Rectal smooth muscle tissue (tissue), 1 donor: ENCODE measurements around the gene SLC25A5.
"Not testable (repeated sequence)": the region's sequence is repeated elsewhere in the genome, so short reads cannot be mapped to it uniquely, and the experiment has no call there.

ENCODE experiments used
- H3K27ac ChIP-seq: one replicate; pipeline ENCODE4 v1.7.0; 2013; ENCODE audit warnings: low read depth, low read length, inconsistent platforms
- H3K27me3 ChIP-seq: one replicate; pipeline ENCODE4 v1.7.0; 2013; ENCODE audit warnings: low read length; ENCODE audit not compliant: control insufficient read depth, insufficient read depth
- H3K36me3 ChIP-seq: one replicate; pipeline ENCODE4 v1.7.0; 2013; ENCODE audit warnings: low read length; ENCODE audit not compliant: control insufficient read depth, insufficient read depth
- H3K4me1 ChIP-seq: one replicate; pipeline ENCODE4 v1.7.0; 2013; ENCODE audit warnings: low read length; ENCODE audit not compliant: control insufficient read depth, insufficient read depth
- H3K4me3 ChIP-seq: one replicate; pipeline ENCODE4 v1.7.0; 2013; ENCODE audit warnings: low read length
- H3K9ac ChIP-seq: one replicate; pipeline ENCODE4 v1.7.0; 2013; ENCODE audit warnings: low read length

SLC25A5 gene

GRCh38 chrX:119481323-119481801 is 13.1 kb downstream of the SLC25A5 start:
- no peaks in the 10 kb centered on the region for H3K4me1 ChIP-seq
- H3K27ac ChIP-seq, result no peak overlapping the region
- no peak overlapping the region for H3K9ac ChIP-seq
- no peak overlapping the region for H3K4me3 ChIP-seq
- H3K36me3 ChIP-seq, result no peaks in the 10 kb centered on the region
- H3K27me3 ChIP-seq, result peaks cover 1% of the 10 kb centered on the region

DNA sequence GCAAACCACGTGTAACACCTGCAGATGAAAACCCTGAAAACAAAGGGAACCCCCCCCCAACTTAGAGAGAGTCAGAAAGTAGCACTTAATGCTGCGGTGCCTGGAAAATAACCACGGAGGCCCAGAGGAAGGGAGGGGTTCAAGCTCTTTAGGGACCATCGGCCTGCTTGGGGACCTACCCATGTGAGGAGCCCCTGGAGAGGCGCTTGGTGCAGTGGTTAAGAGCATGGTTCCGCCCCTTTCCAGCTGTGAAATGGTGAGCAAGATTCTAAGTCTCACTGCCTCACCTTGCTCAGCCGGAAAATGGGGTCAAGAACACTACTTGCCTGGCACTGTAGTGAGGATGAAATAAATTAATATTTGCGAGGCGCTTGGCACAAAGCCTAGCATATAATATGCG is 13.8 kb downstream of the SLC25A5 start:
- H3K27ac ChIP-seq, result no peak overlapping the region
- H3K36me3 ChIP-seq, result no peaks in the 10 kb centered on the region
- H3K27me3 ChIP-seq, result peaks cover 1% of the 10 kb centered on the region
- no peaks in the 10 kb centered on the region for H3K4me1 ChIP-seq
- no peak overlapping the region for H3K9ac ChIP-seq
- H3K4me3 ChIP-seq, result peak overlapping the region; percentile 51

DNA sequence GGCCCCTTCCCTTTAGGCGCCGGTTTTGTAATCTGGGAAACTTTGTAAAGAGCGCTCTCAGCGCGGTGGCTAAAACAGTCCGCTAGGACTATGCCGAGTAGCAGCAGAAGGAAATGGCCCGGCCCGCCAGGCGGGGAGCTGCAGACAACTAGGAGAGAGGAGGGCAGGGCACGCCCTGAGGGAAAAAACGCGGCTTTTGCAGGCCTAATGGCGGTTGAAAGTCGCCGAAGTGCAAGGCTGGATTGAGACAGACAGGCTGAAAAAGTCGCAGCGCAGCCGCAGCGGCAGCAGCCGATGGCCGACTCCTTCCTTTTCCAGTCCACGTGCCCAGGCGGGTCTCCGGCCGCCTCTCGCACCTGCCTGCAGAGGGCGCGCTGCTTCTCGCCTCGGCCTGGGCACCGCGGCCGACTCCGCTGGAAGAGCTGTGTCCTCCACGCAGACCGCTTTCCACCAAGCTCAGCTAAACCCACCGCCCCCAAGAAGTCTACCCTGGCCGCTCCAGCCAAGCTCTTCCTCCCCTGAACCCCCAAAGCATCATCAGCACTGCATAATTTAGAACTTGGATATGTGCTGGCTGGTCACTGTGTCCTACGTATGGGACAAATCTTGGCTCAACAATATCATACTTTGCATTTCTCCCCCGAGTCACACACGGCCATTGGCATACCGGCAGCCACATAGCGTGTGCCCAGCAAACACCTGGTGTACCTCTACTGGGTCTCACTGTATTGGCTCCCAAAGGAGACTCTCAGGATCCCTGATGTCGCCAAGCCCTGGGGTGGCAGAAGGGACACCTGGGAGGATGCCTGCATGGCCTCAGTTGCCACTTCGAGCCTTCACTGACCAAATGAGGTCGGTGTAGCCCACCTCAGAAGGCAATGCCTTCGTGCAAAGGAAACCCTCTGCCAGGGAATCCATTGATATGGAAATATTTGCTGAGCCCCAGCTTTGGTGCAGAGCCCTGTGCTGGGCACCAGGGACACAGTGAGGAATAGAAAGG is 14.5 kb downstream of the SLC25A5 start:
- H3K9ac ChIP-seq, result peak overlapping the region; percentile 64
- H3K27ac ChIP-seq, result no peak overlapping the region

DNA sequence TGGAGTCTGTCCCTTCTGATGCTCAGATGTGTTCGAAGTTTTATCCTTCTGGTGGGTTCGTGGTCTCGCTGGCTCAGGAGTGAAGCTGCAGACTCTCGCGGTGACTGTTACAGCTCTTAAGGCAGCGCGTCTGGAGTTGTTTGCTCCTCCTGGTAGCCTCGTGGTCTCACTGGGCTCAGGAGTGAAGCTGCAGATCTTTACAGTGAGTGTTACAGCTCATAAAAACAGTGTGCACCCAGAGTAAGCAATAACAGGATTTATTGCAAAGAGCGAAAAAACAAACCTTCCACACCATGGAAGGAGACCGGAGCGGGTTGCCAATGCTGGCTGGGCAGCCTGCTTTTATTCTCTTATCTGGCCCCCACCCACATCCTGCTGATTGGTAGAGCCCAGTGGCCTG is 18.5 kb downstream of the SLC25A5 start:
- H3K36me3 ChIP-seq, result no peaks in the 10 kb centered on the region
- H3K9ac ChIP-seq, result no peak overlapping the region
- H3K27me3 ChIP-seq, result peaks cover 1% of the 10 kb centered on the region
- H3K4me3 ChIP-seq, result no peak overlapping the region
- no peaks in the 10 kb centered on the region for H3K4me1 ChIP-seq
- no peak overlapping the region for H3K27ac ChIP-seq

More for the DNA sequence above, 14.5 kb downstream of the SLC25A5 start:
- Histone ChIP-seq H3K36me3 (no peaks in the 10 kb centered on the region), H3K4me1 (no peaks in the 10 kb centered on the region), H3K4me3 (peak overlapping the region; percentile 51), H3K27me3 (peaks cover 1% of the 10 kb centered on the region)

DNA sequence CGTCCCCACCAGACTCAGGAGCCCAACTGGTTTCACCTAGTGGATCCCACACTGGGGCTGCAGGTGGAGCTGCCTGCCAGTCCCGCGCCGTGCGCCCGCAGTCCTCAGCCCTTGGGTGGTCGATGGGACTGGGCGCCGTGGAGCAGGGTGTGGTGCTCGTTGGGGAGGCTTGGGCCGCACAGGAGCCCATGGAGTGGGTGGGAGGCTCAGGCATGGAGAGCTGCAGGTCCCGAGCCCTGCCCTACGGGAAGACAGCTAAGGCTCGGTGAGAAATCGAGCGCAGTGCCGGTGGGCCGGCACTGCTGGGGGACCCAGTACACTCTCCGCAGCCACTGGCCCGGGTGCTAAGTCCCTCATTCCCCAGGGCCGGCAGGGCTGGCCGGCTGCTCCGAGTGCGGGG is 19.5 kb downstream of the SLC25A5 start:
- not testable (repeated sequence) for H3K4me3 ChIP-seq

DNA sequence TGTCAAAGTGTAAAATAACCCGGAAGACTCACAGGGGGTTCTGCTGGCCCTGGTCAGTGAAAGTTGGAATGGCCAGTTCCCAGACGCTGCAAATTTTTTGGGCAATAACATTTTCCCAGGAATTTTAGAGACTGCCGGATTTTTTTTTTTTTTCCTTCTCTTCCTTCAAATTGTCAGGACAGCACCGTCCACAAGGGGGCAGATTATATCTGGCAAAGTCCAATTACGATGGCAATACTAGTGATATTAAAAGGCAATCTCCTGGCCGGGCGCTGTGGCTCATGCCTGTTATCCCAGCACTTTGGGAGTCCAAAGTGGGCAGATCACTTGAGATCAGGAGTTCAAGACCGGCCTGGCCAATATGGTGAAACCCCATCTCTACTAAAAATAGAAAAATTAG is 20.5 kb downstream of the SLC25A5 start:
- Histone ChIP-seq H3K4me1 (no peaks in the 10 kb centered on the region), H3K9ac (no peak overlapping the region), H3K36me3 (no peaks in the 10 kb centered on the region), H3K27me3 (no peaks in the 10 kb centered on the region), H3K4me3 (no peak overlapping the region), H3K27ac (no peak overlapping the region)

More for the DNA sequence above, 19.5 kb downstream of the SLC25A5 start:
- H3K27me3 ChIP-seq, H3K27ac ChIP-seq, H3K9ac ChIP-seq, H3K36me3 ChIP-seq, H3K4me1 ChIP-seq: not testable (repeated sequence)

DNA sequence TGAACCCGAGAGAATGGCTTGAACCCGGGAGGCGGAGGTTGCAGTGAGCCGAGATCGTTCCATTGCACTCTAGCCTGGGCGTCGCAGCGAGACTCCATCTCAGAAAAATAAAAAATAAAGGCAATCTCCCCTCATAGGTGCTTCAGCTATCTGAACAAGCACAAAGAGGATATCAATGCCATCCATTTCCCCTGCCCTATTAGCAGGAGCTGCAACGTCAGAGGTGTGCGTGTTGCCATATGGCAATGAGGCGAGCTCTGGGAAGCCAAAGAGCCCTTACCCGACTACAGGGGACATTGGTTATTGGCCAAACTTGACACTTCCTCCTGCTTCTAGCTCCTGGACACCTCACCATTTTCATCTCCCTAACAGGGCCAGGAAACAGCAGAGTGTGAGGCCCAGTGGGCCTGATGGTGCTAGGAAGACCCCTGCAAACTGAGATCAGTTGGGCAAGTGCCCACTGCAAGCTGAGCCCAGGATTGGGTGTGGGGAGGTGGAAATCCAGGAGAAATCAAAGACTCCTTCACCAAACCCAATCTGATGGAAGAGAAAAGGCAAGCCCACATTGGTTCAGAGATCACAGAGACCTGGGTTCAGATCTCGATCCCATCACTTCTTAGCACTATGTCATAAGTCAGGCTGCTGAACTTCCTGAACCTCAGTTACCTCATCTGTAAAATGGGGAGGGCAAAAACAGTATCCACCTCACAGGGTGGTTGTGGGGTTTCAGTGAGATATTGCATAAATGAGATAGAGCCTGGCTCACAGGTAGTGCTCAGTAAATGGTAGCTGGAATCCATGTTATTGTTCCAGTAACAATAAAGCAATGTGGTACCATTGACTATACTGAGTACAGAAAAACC is 21.2 kb downstream of the SLC25A5 start:
- no peaks in the 10 kb centered on the region for H3K36me3 ChIP-seq
- H3K27ac ChIP-seq, result no peak overlapping the region
- no peak overlapping the region for H3K4me3 ChIP-seq
- H3K9ac ChIP-seq, result no peak overlapping the region
- H3K27me3 ChIP-seq, result no peaks in the 10 kb centered on the region
- no peaks in the 10 kb centered on the region for H3K4me1 ChIP-seq

DNA sequence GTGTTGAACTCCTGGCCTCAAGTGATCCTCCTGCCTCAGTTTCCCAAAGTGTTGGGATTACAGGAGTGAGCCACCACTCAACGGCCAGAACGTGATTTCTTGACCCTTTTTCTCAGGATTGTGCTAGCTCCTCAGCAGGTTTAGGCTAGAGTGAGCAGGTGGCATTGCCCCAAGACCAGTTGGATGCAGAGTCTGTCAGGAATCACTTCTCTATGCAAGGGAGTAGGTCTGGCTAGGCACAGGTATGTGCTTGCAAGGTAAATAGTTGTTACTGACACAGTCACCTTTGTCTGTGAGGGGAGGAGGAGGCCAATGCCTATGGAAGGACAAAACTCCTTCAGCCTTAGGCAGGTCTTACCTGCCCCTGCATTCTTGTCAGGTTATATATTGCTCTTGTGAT is 24.2 kb downstream of the SLC25A5 start:
- Histone ChIP-seq H3K36me3 (no peaks in the 10 kb centered on the region), H3K4me1 (no peaks in the 10 kb centered on the region), H3K27me3 (no peaks in the 10 kb centered on the region), H3K9ac (no peak overlapping the region), H3K27ac (no peak overlapping the region), H3K4me3 (no peak overlapping the region)

- not testable (repeated sequence) for H3K4me1 ChIP-seq, H3K27ac ChIP-seq, H3K9ac ChIP-seq, H3K36me3 ChIP-seq, H3K27me3 ChIP-seq, H3K4me3 ChIP-seq
Observed at GRCh38 chrX:119493851-119494495, 25.7 kb downstream of the SLC25A5 start.

DNA sequence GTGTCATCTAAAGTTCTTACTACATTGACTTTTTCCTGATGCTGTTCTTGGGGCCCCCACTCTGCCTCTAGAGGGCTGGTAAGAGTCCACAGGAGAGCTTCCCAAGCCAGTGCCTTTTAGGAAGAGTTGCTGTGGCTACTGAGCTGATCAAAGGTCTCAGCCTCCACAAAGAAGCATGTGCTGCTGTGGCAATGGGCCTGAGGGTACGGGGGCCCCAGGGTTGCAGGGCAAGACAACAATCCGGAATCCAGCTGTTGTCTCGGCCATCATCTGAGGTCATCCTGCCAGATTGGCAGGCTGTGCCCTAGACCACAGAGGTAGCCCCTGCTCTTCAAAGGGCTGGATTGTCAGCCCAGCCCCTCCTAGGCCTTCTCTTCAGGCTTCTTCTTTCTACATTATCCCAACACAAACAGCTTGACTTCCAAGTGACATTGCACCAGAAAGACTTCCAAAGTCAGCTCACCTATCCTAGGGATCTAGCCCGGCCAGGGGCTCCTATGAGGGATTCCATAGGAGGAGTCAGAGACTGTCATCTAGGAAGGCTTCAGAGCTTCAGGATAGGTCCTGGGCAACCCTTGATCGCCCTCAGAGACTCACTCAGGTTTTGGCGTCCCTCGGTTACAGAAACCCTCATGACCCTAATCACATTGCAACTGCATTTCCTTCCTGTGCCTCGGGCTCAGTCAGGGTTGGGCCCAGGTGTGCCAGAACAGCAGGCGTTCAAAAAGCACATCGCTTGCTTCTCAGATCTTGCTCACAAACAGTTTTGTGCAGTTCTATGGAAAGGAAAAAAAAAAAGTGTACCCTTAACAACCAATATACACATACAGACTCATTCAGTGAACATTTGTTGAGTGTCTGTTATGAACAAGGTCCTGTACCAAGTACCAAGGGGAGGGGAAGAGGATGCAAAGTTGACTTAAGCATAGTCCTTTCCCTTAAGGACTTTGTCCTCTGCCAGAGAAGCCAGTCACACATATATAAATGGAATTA is 27.8 kb downstream of the SLC25A5 start:
- H3K9ac ChIP-seq, result no peak overlapping the region
- no peaks in the 10 kb centered on the region for H3K4me1 ChIP-seq
- no peak overlapping the region for H3K27ac ChIP-seq
- H3K36me3 ChIP-seq, result no peaks in the 10 kb centered on the region
- H3K4me3 ChIP-seq, result no peak overlapping the region
- H3K27me3 ChIP-seq, result no peaks in the 10 kb centered on the region

DNA sequence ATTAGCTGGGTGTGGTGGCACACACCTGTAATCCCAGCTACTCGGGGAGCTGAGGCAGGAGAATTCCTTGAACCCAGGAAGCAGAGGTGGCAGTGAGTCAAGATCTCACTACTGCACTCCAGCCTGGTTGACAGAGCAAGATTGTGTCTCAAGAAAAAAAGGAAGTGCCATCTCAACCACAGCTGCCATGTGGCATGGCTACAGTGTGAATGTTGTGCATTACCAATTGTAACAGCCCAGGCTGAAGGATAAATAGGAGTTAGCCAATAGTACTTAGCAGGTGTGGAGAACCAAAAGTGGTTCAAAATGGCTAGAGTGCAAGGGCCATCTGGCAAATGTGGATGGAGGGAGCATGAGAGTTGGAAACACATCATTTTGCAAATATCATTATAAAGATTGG is 28.9 kb downstream of the SLC25A5 start:
- H3K4me3 ChIP-seq, result no peak overlapping the region
- H3K4me1 ChIP-seq, result no peaks in the 10 kb centered on the region
- no peaks in the 10 kb centered on the region for H3K36me3 ChIP-seq
- H3K27ac ChIP-seq, result no peak overlapping the region
- no peaks in the 10 kb centered on the region for H3K27me3 ChIP-seq
- H3K9ac ChIP-seq, result no peak overlapping the region
